H1 (cell line): ENCODE data around the gene CEP128. TPM values are rescaled to one million over a fixed set of nuclear protein-coding genes. Genes with fewer than 3 reads are reported as not detected.

ENCODE experiments used
- CTCF ChIA-PET: fragments of 300-600 bp; sonication (Branson Sonifier 250); formaldehyde crosslinking; loops from one replicate; lab custom pipeline; 2021; ENCODE audit not compliant: partially characterized antibody; lab: Charles Lee
- POLR2A ChIA-PET: fragments of 300-600 bp; sonication (Branson Sonifier 250); formaldehyde crosslinking; loops from one replicate; lab custom pipeline; 2021; ENCODE audit warnings: inconsistent platforms; ENCODE audit not compliant: partially characterized antibody; lab: Charles Lee
- DNase-seq, 2 experiments: peaks; one replicate each; pipeline versions ENCODE4 v3.0.0 to v3.0.0-alpha.2; 2010 to 2022; ENCODE audit warnings: low spot score in 2 of 2, low read depth in 1 of 2, mixed read lengths in 1 of 2
- FAIRE-seq: peaks from 2 replicates; lab custom pipeline; 2011; peaks lifted over from hg19 to GRCh38; lab: Jason Lieb, UNC
- H2AFZ ChIP-seq: 2 replicates; pipeline ENCODE4 v1.8.1; 2012; ENCODE audit warnings: low read length, inconsistent platforms
- H2AK5ac ChIP-seq: 2 replicates; pipeline ENCODE4 v1.6.1; 2013; ENCODE audit warnings: low read depth, low read length
- H2BK120ac ChIP-seq: replicated peaks from 2 replicates; pipeline ENCODE3; 2013; ENCODE audit warnings: low read depth, low read length, inconsistent platforms
- H2BK12ac ChIP-seq: 2 replicates; pipeline ENCODE4 v1.6.1; 2013; ENCODE audit warnings: low read depth, low read length
- H2BK15ac ChIP-seq: 2 replicates; pipeline ENCODE4 v1.6.1; 2013; ENCODE audit warnings: low read length
- H2BK20ac ChIP-seq: 2 replicates; pipeline ENCODE4 v1.6.1; 2013; ENCODE audit warnings: low read length
- H2BK5ac ChIP-seq: 2 replicates; pipeline ENCODE4 v1.6.1; 2013; ENCODE audit warnings: low read depth, low read length
- H3K14ac ChIP-seq: 2 replicates; pipeline ENCODE4 v1.6.1; 2013; ENCODE audit warnings: inconsistent platforms; ENCODE audit not compliant: insufficient read length
- H3K18ac ChIP-seq: 2 replicates; pipeline ENCODE4 v1.6.1; 2013; ENCODE audit warnings: low read length; ENCODE audit errors: extremely low read depth
- H3K23ac ChIP-seq: 2 replicates; pipeline ENCODE4 v1.6.1; 2013; ENCODE audit warnings: inconsistent platforms; ENCODE audit not compliant: insufficient read length
- H3K23me2 ChIP-seq: 2 replicates; pipeline ENCODE4 v1.6.1; 2013; ENCODE audit warnings: low read depth, low read length
- H3K27ac ChIP-seq: 2 replicates; pipeline ENCODE4 v1.6.1; 2011; ENCODE audit warnings: low read depth, low read length, inconsistent platforms
- H3K27me3 ChIP-seq, 4 experiments: replicated peaks in 1 of 4; 1 replicate in 1 of 4; 2 replicates in 3 of 4; pipeline versions ENCODE4 v1.6.1 to v1.8.1; 2011 to 2013; ENCODE audit warnings: low read length in 3 of 4, mild to moderate bottlenecking in 3 of 4, inconsistent platforms in 2 of 4, mixed read lengths in 2 of 4, moderate library complexity in 1 of 4; ENCODE audit not compliant: control insufficient read depth in 3 of 4, insufficient read depth in 3 of 4; ENCODE audit errors: extremely low read depth in 1 of 4
- H3K36me3 ChIP-seq, 4 experiments: 2 replicates each; pipeline versions ENCODE4 v1.6.1 to v1.8.1; 2011 to 2013; ENCODE audit warnings: mild to moderate bottlenecking in 4 of 4, low read length in 3 of 4, moderate library complexity in 2 of 4, control low read depth in 1 of 4, inconsistent platforms in 1 of 4; ENCODE audit not compliant: insufficient read depth in 4 of 4, control insufficient read depth in 2 of 4
- H3K4ac ChIP-seq: replicated peaks from 2 replicates; pipeline ENCODE3; 2013; ENCODE audit warnings: low read length, low read depth, mixed read lengths, inconsistent platforms; ENCODE audit not compliant: insufficient read length
- H3K4me1 ChIP-seq, 4 experiments: replicated peaks in 1 of 4; 1 replicate in 1 of 4; 2 replicates in 3 of 4; pipeline versions ENCODE4 v1.6.1 to v1.8.1; 2011 to 2013; ENCODE audit warnings: low read length in 3 of 4, inconsistent platforms in 2 of 4, mixed read lengths in 1 of 4; ENCODE audit not compliant: insufficient read depth in 4 of 4, control insufficient read depth in 3 of 4
- H3K4me2 ChIP-seq, 2 experiments: 2 replicates each; pipeline versions ENCODE4 v1.6.1 to v1.8.1; 2011 to 2013; ENCODE audit warnings: low read depth in 2 of 2, low read length in 2 of 2, control low read depth in 1 of 2, inconsistent platforms in 1 of 2, mild to moderate bottlenecking in 1 of 2; ENCODE audit not compliant: insufficient read depth in 1 of 2
- H3K4me3 ChIP-seq, 4 experiments: fragments of 200-600, 300-600 bp in 1 of 4; sonication (generic), shearing (Covaris generic), sonication (Bioruptor Twin) in 1 of 4; 2 replicates each; pipeline versions ENCODE4 v1.5.1 to v1.8.1; 2011 to 2016; ENCODE audit warnings: low read length in 4 of 4, low read depth in 3 of 4, control low read depth in 2 of 4, inconsistent platforms in 2 of 4, mild to moderate bottlenecking in 2 of 4, mixed read lengths in 1 of 4, moderate library complexity in 1 of 4; ENCODE audit not compliant: insufficient read depth in 2 of 4; ENCODE audit errors: extremely low read depth in 1 of 4
- H3K56ac ChIP-seq: replicated peaks from 2 replicates; pipeline ENCODE3; 2013; ENCODE audit warnings: low read depth, mild to moderate bottlenecking, mixed read lengths, low read length, inconsistent platforms; ENCODE audit not compliant: insufficient read length
- H3K79me1 ChIP-seq: 2 replicates; pipeline ENCODE4 v1.6.1; 2013; ENCODE audit warnings: low read depth, low read length, control low read depth
- H3K79me2 ChIP-seq, 2 experiments: 2 replicates each; pipeline versions ENCODE4 v1.6.1 to v1.8.1; 2012 to 2013; ENCODE audit warnings: low read length in 2 of 2, mild to moderate bottlenecking in 2 of 2, inconsistent platforms in 1 of 2; ENCODE audit not compliant: insufficient read depth in 2 of 2, control insufficient read depth in 1 of 2
- H3K9ac ChIP-seq, 4 experiments: replicated peaks in 1 of 4; 1 replicate in 1 of 4; 2 replicates in 3 of 4; pipeline versions ENCODE4 v1.6.1 to v1.8.1; 2011 to 2013; ENCODE audit warnings: low read depth in 3 of 4, low read length in 3 of 4, control low read depth in 2 of 4, mild to moderate bottlenecking in 2 of 4, moderate library complexity in 2 of 4, inconsistent platforms in 1 of 4; ENCODE audit errors: extremely low read depth in 1 of 4
- H3K9me3 ChIP-seq, 2 experiments: 2 replicates each; pipeline versions ENCODE4 v1.6.1 to v1.8.1; 2012 to 2013; ENCODE audit warnings: mild to moderate bottlenecking in 2 of 2, moderate library complexity in 2 of 2, control low read depth in 1 of 2, inconsistent platforms in 1 of 2, low read depth in 1 of 2, low read length in 1 of 2, mixed read lengths in 1 of 2; ENCODE audit not compliant: insufficient read depth in 2 of 2
- H4K20me1 ChIP-seq, 2 experiments: replicated peaks in 1 of 2; 2 replicates each; pipeline versions ENCODE3 to v1.8.1; 2011 to 2013; ENCODE audit warnings: inconsistent platforms in 2 of 2, low read length in 2 of 2, mild to moderate bottlenecking in 1 of 2; ENCODE audit not compliant: insufficient read depth in 2 of 2, control insufficient read depth in 1 of 2
- H4K5ac ChIP-seq: 2 replicates; pipeline ENCODE4 v1.6.1; 2013; ENCODE audit warnings: low read length, low read depth, mixed read lengths, inconsistent platforms; ENCODE audit not compliant: insufficient read length
- H4K8ac ChIP-seq: 2 replicates; pipeline ENCODE4 v1.8.0; 2013; ENCODE audit warnings: mild to moderate bottlenecking, moderate library complexity, low read length, inconsistent platforms; ENCODE audit not compliant: insufficient read depth; ENCODE audit errors: extremely low read depth
- H4K91ac ChIP-seq: replicated peaks from 2 replicates; pipeline ENCODE3; 2013; ENCODE audit warnings: low read length, mixed read lengths, inconsistent platforms; ENCODE audit not compliant: insufficient read length
- ATF3 ChIP-seq: IDR thresholded peaks from 2 replicates; pipeline ENCODE4 v1.6.1; 2011; ENCODE audit warnings: low read depth, mild to moderate bottlenecking, low read length; ENCODE audit not compliant: insufficient read depth
- CEBPB ChIP-seq: IDR thresholded peaks from 2 replicates; pipeline ENCODE4 v1.6.1; 2012; ENCODE audit warnings: low read depth, low read length
- CHD2 ChIP-seq: IDR thresholded peaks from 2 replicates; pipeline ENCODE4 v1.6.1; 2012; ENCODE audit warnings: low read length, improper control_type of control experiment
- CTCF ChIP-seq, 3 experiments: IDR thresholded peaks; 1 replicate in 2 of 3; 2 replicates in 1 of 3; pipeline versions ENCODE4 v1.5.1 to v1.6.1; 2011; ENCODE audit warnings: low read length in 3 of 3, mild to moderate bottlenecking in 3 of 3, inconsistent platforms in 2 of 3, low read depth in 1 of 3, moderate library complexity in 1 of 3; ENCODE audit not compliant: insufficient read depth in 1 of 3; ENCODE audit errors: control extremely low read depth in 1 of 3
- GABPA ChIP-seq: IDR thresholded peaks from 2 replicates; pipeline ENCODE4 v1.6.1; 2011; ENCODE audit warnings: mild to moderate bottlenecking, low read length, moderate library complexity, borderline replicate concordance; ENCODE audit not compliant: insufficient read depth
- PHF8 ChIP-seq: fragments of 200-600 bp; sonication (generic); conservative IDR thresholded peaks from 2 replicates; pipeline ENCODE4 v1.7.1; 2012; ENCODE audit warnings: low read depth, mild to moderate bottlenecking, inconsistent platforms, low read length, moderate library complexity
- RAD21 ChIP-seq, 2 experiments: IDR thresholded peaks in 1 of 2; conservative IDR thresholded peaks in 1 of 2; 2 replicates each; pipeline ENCODE4 v1.6.1; 2011; ENCODE audit warnings: low read depth in 2 of 2, low read length in 2 of 2, improper control_type of control experiment in 1 of 2, inconsistent platforms in 1 of 2, mild to moderate bottlenecking in 1 of 2, moderate library complexity in 1 of 2
- SP1 ChIP-seq: IDR thresholded peaks from 2 replicates; pipeline ENCODE4 v1.6.1; 2011; ENCODE audit warnings: low read depth, low read length
- TAF7 ChIP-seq: optimal IDR thresholded peaks from 2 replicates; pipeline ENCODE3; 2011; ENCODE audit warnings: low read depth, mild to moderate bottlenecking, inconsistent platforms, low read length, moderate library complexity, borderline replicate concordance
- TBP ChIP-seq: IDR thresholded peaks from 2 replicates; pipeline ENCODE4 v1.6.1; 2011; ENCODE audit warnings: low read depth, low read length, improper control_type of control experiment
- polyA plus RNA-seq, 7 experiments: library from polyadenylated mRNA; depleted of rRNA in 3 of 7; stranded (reverse) in 5 of 7; unstranded in 2 of 7; fragments of >200 nt in 5 of 7; fragments of 200-250 nt in 2 of 7; gene quantifications; 1 replicate in 5 of 7; 2 replicates in 1 of 7; 4 replicates in 1 of 7; pipeline versions ENCODE4 v1.2.1 to v1.2.3, GENCODE V29; 2011 to 2013; ENCODE audit warnings: missing spikeins in 2 of 7, mixed read lengths in 2 of 7
- total RNA-seq: library from RNA; stranded (reverse); fragmentation: NEBNext Ultra II Directional; extraction: Animal tissue kit (Norgen Biotek cat#: 25700); gene quantifications from 2 replicates; pipeline ENCODE4 v1.2.1, GENCODE V29; 2021

Gene CEP128
- total and polyA plus RNA-seq, 2 of the 8 experiments (the other 6 are each of a cell fraction or from before 2014, with no cell fraction given): 1.9 to 17.0 TPM

GRCh38 chr14:80629606-80630005 is 311.9 kb downstream of the CEP128 start:
- H2AK5ac ChIP-seq: no peak overlapping the region
- ChIA-PET CTCF (no interaction called here), POLR2A (no interaction called here)
- H3K27me3 ChIP-seq: no peaks in the 10 kb centered on the region
- H4K5ac ChIP-seq: no peak overlapping the region
- H3K4me1 ChIP-seq: no peaks in the 10 kb centered on the region
- H3K36me3 ChIP-seq: no peaks in the 10 kb centered on the region
- no peak overlapping the region for H3K14ac ChIP-seq
- H3K9me3 ChIP-seq: no peaks in the 10 kb centered on the region
- no peaks in the 10 kb centered on the region for H3K23me2 ChIP-seq
- no peaks in the 10 kb centered on the region for H3K79me1 ChIP-seq
- H2BK15ac ChIP-seq: no peak overlapping the region
- DNase-seq (no peak), FAIRE-seq (no peak)
- H2BK12ac ChIP-seq: no peak overlapping the region
- H3K27ac ChIP-seq: no peak overlapping the region
- no peak overlapping the region for H2AFZ ChIP-seq
- H4K20me1 ChIP-seq: no peaks in the 10 kb centered on the region
- no peak overlapping the region for H4K8ac ChIP-seq
- no peak overlapping the region for H3K4ac ChIP-seq
- no peak overlapping the region for H3K18ac ChIP-seq
- no peak overlapping the region for H4K91ac ChIP-seq
- H3K4me3 ChIP-seq: no peak overlapping the region
- H2BK20ac ChIP-seq: no peak overlapping the region
- H3K23ac ChIP-seq: no peak overlapping the region
- H2BK120ac ChIP-seq: no peak overlapping the region
- H3K79me2 ChIP-seq: no peaks in the 10 kb centered on the region
- no peak for TF ChIP-seq TBP
- no peak for TF ChIP-seq CHD2
- TF ChIP-seq CEBPB: no peak
- TF ChIP-seq PHF8: no peak
- no peak for TF ChIP-seq SP1
- no peak for TF ChIP-seq CTCF (IDR thresholded peaks at IDR 0.05; ENCODE audit: control extremely low read depth in 1 of 3, insufficient read depth in 1 of 3, low read depth in 1 of 3, low read length in 3 of 3)
- TF ChIP-seq TAF7: no peak
- TF ChIP-seq RAD21 (IDR thresholded peaks at IDR 0.05 in 1 of 2, conservative IDR thresholded peaks at IDR 0.05 in 1 of 2; ENCODE audit: low read depth in 2 of 2, low read length in 2 of 2): no peak
- no peak for TF ChIP-seq ATF3
- TF ChIP-seq GABPA: no peak
- no peak overlapping the region for H3K4me2 ChIP-seq
- no peak overlapping the region for H2BK5ac ChIP-seq
- no peak overlapping the region for H3K56ac ChIP-seq
- no peak overlapping the region for H3K9ac ChIP-seq
